T-cell (primary cell): Measurements from ENCODE around the gene RAB1B. TPM values are rescaled to one million over a fixed set of nuclear protein-coding genes. Genes with fewer than 3 reads are reported as not detected.

Experiments
- ATAC-seq, 4 experiments: fragments of 200-7000 bp in 3 of 4; fragments of 150-1000 bp in 1 of 4; cut with Tn5 transposase; replicated peaks in 1 of 4; 1 replicate in 3 of 4; 2 replicates in 1 of 4; pipeline ENCODE4 v1.10.0; 2021; ENCODE audit warnings: moderate library complexity in 3 of 4, mild to moderate bottlenecking in 2 of 4, moderate number of reproducible peaks in 1 of 4
- CTCF ChIA-PET, 2 donors: fragments of 300-600 bp; sonication (Branson Sonifier 250); formaldehyde crosslinking; loops; one replicate each; lab custom pipeline; 2022; ENCODE audit warnings: antibody characterized with exemption in 2 of 2; lab: Charles Lee
- POLR2A ChIA-PET, 2 donors: fragments of 300-600 bp; sonication (Branson Sonifier 250); formaldehyde crosslinking; loops; one replicate each; lab custom pipeline; 2022; ENCODE audit warnings: antibody characterized with exemption in 2 of 2; lab: Charles Lee
- DNase-seq, 35 experiments: peaks; one replicate each; pipeline versions ENCODE4 v3.0.0 to v3.0.0-alpha.2; 2013 to 2023
- H3K27ac ChIP-seq: one replicate; pipeline ENCODE4 v1.5.1; 2013; ENCODE audit warnings: low read length
- H3K27me3 ChIP-seq, 2 experiments: replicated peaks in 1 of 2; 1 replicate in 1 of 2; 2 replicates in 1 of 2; pipeline versions ENCODE4 v1.6.1 to v1.7.0; 2013; ENCODE audit warnings: low read length in 1 of 2, mixed read lengths in 1 of 2; ENCODE audit not compliant: control insufficient read depth in 2 of 2, insufficient read depth in 2 of 2; ENCODE audit errors: extremely low read depth in 1 of 2
- H3K36me3 ChIP-seq, 2 donors: 1 replicate in 1 of 2; 2 replicates in 1 of 2; pipeline versions ENCODE4 v1.6.1 to v1.7.0; 2013; ENCODE audit warnings: low read length in 1 of 2; ENCODE audit not compliant: control insufficient read depth in 2 of 2, insufficient read depth in 1 of 2; ENCODE audit errors: extremely low read depth in 1 of 2
- H3K4me1 ChIP-seq, 2 experiments: 1 replicate in 1 of 2; 2 replicates in 1 of 2; pipeline versions ENCODE4 v1.6.1 to v1.7.0; 2013; ENCODE audit warnings: low read length in 2 of 2, mixed read lengths in 1 of 2; ENCODE audit not compliant: insufficient read depth in 2 of 2, control insufficient read depth in 1 of 2; ENCODE audit errors: extremely low read depth in 1 of 2
- H3K4me3 ChIP-seq, 2 donors: 1 replicate in 1 of 2; 2 replicates in 1 of 2; pipeline versions ENCODE4 v1.5.1 to v1.7.0; 2013; ENCODE audit warnings: mild to moderate bottlenecking in 2 of 2, low read length in 1 of 2, moderate library complexity in 1 of 2; ENCODE audit not compliant: control insufficient read depth in 1 of 2; ENCODE audit errors: extremely low read depth in 1 of 2
- H3K9me3 ChIP-seq: 2 replicates; pipeline ENCODE4 v1.7.0; 2013
- H3K27ac Mint-ChIP-seq, 2 donors: one replicate each; pipeline ENCODE4 v1.8.0; 2020 to 2021; ENCODE audit warnings: mild to moderate bottlenecking in 2 of 2, mixed read lengths in 2 of 2
- H3K27me3 Mint-ChIP-seq, 2 donors: one replicate each; pipeline ENCODE4 v1.8.0; 2021 to 2022; ENCODE audit warnings: mixed read lengths in 2 of 2
- H3K36me3 Mint-ChIP-seq: one replicate; pipeline ENCODE4 v1.8.0; 2021; ENCODE audit warnings: mixed read lengths
- H3K4me1 Mint-ChIP-seq, 3 donors: one replicate each; pipeline ENCODE4 v1.8.0; 2020 to 2022; ENCODE audit warnings: mixed read lengths in 3 of 3, mild to moderate bottlenecking in 1 of 3
- H3K4me3 Mint-ChIP-seq, 3 donors: one replicate each; pipeline ENCODE4 v1.8.0; 2020 to 2022; ENCODE audit warnings: mild to moderate bottlenecking in 3 of 3, mixed read lengths in 3 of 3, moderate library complexity in 3 of 3
- H3K9me3 Mint-ChIP-seq, 3 donors: one replicate each; pipeline ENCODE4 v1.8.0; 2020 to 2022; ENCODE audit warnings: mixed read lengths in 3 of 3
- WGBS: methylation state at CpG from one replicate; pipeline ENCODE4 v1.1.5; 2013; ENCODE audit warnings: missing lambda C conversion rate; ENCODE audit not compliant: insufficient coverage; 5-methylcytosine and 5-hydroxymethylcytosine counted together
- total RNA-seq, 35 experiments: library from RNA in 6 of 35; stranded (reverse) in 6 of 35; fragments of 120-200 nt in 1 of 35; gene quantifications; one replicate each; pipeline versions ENCODE4 v1.2.1 to v1.2.4 and lab custom pipeline; 2013 to 2026

RAB1B gene
- total RNA-seq, 5 donors from 2014 or later (not counting 1 experiment from before 2014, with no cell fraction given): 60.7 to 98.8 (median 95.2) TPM

DNA sequence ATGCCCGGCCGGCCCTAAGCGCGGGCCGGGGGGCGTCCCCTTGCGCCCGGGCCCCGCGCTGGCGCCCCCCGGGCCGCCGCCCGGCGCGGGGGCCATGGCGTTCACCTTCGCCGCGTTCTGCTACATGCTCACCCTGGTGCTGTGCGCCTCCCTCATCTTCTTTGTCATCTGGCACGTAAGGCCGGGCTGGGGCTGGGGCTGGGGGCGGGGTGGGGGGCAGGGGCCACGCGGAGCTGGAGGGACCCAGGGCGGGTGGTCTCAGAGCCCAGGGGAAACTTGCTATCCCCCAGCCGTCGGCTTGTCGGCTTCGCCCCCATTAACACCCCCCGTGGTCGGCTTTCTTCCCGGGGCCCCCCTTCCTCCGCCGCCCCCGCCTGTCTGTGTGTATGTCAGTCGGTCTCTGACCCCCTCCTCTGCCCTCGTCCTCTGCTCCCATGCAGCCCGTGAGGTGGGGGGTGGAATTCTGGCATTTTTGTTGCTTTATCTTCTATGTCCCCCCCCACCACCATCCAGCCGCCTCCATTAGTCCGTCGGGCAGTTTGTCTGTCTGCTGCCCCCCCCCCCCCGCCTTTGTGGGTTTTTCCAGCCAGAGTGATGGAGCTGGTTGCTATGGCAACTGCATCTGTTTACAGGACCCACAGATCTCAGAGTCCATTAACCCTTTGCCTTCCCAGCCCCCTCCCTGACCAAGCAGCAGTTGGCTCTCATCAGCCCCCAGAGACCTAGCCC, 10.1 kb downstream of the RAB1B start:
- WGBS: 0% methylated on average over 14 of the region's 45 CpGs
- H3K27ac Mint-ChIP-seq: no peak overlapping the region
- no peak overlapping the region for H3K27ac ChIP-seq
- no peaks in the 10 kb centered on the region for H3K27me3 Mint-ChIP-seq
- peaks cover 12 to 21% of the 10 kb centered on the region in 2 donors for H3K36me3 ChIP-seq
- H3K4me3 ChIP-seq: no peak overlapping the region
- peaks cover 0 to 12% of the 10 kb centered on the region in 2 experiments for H3K27me3 ChIP-seq
- H3K4me1 ChIP-seq: peaks cover 2 to 56% of the 10 kb centered on the region in 2 experiments
- H3K4me3 Mint-ChIP-seq: peak overlapping the region in 1 of 3 donors; percentile 73
- H3K9me3 Mint-ChIP-seq: no peaks in the 10 kb centered on the region
- no peaks in the 10 kb centered on the region for H3K9me3 ChIP-seq
- ATAC-seq: peak in 2 of 4 experiments; percentile 1 to 3
- DNase-seq: peak in 4 of 35 experiments; percentile 25 to 67 (median 28)
- peaks cover 38 to 46% (median 45%) of the 10 kb centered on the region in 3 donors for H3K4me1 Mint-ChIP-seq
- peaks cover 18% of the 10 kb centered on the region for H3K36me3 Mint-ChIP-seq
- POLR2A ChIA-PET: no interaction called here
- CTCF ChIA-PET: no interaction called here

DNA sequence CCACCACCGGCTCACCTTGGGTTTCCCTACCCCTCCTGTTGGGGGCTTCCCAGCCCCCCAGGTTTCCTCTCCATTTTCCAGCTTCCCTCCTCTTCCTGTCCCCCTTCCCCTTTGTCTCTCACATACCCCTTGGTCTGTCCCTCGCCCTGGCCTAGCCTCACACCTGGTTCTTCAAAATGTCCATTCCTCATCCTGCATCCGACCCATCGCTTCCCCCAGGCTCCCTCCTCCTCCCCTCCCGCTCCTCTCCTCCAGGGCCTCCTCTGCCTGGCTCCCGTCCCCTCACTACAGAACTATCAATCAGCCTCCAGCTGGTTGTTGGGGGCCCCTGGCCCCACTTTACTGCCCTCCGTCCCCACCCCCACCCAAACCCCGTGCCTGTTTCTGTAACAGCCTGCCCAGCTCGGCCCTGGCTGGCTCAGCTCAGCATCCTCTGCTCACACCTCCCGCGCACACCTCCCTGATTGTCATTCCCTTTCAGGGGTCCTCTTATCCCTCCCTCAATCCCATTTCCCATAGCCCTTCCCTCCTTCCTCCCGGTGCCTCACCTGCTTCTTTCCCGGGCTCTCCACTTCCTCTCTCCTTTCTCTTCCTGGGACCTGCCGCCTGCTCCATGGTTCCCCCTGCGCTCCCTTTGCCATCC, 10.8 kb downstream of the RAB1B start:
- DNase-seq (no peak), ATAC-seq (no peak)
- CTCF ChIA-PET: no interaction called here
- WGBS: 84% methylated on average over 15 of the region's 15 CpGs
- Mint-ChIP-seq H3K36me3 (peaks cover 13% of the 10 kb centered on the region), H3K9me3 (no peaks in the 10 kb centered on the region), H3K27ac (peak overlapping the region in 1 of 2 donors; percentile 73), H3K4me1 (peaks cover 37 to 45% (median 43%) of the 10 kb centered on the region in 3 donors), H3K27me3 (no peaks in the 10 kb centered on the region), H3K4me3 (peak overlapping the region; percentile 4 to 73 (median 39))
- H3K9me3 ChIP-seq: no peaks in the 10 kb centered on the region
- H3K27me3 ChIP-seq: peaks cover 0 to 12% of the 10 kb centered on the region in 2 experiments
- POLR2A ChIA-PET: no interaction called here
- peaks cover 2 to 52% of the 10 kb centered on the region in 2 experiments for H3K4me1 ChIP-seq
- H3K4me3 ChIP-seq: no peak overlapping the region
- no peak overlapping the region for H3K27ac ChIP-seq
- peaks cover 14 to 17% of the 10 kb centered on the region in 2 donors for H3K36me3 ChIP-seq

GRCh38 chr11:66280428-66280827, 12.0 kb downstream of the RAB1B start:
- ChIA-PET POLR2A (interaction anchor here in 1 of 2 donors (0.5 kb wide), 1 partner anchor 21 kb away, joined by 4 read pairs; no protein-coding TSS in a partner anchor), CTCF (interaction anchor here in 1 of 2 donors (0.7 to 1.5 kb wide), 2 partner anchors 13 to 18 kb away, joined by 3 to 5 read pairs; no protein-coding TSS in a partner anchor)
- ATAC-seq (no peak), DNase-seq (no peak)
- no peak overlapping the region for H3K4me3 ChIP-seq
- peaks cover 2 to 47% of the 10 kb centered on the region in 2 experiments for H3K4me1 ChIP-seq
- Mint-ChIP-seq H3K27ac (no peak overlapping the region), H3K4me3 (no peak overlapping the region), H3K4me1 (peaks cover 37 to 49% (median 42%) of the 10 kb centered on the region in 3 donors), H3K9me3 (no peaks in the 10 kb centered on the region), H3K27me3 (no peaks in the 10 kb centered on the region), H3K36me3 (peaks cover 8% of the 10 kb centered on the region)
- 94% methylated on average over 11 of the region's 14 CpGs for WGBS
- H3K27ac ChIP-seq: no peak overlapping the region
- H3K27me3 ChIP-seq: peaks cover 0 to 12% of the 10 kb centered on the region in 2 experiments
- H3K9me3 ChIP-seq: no peaks in the 10 kb centered on the region
- peaks cover 9 to 13% of the 10 kb centered on the region in 2 donors for H3K36me3 ChIP-seq

DNA sequence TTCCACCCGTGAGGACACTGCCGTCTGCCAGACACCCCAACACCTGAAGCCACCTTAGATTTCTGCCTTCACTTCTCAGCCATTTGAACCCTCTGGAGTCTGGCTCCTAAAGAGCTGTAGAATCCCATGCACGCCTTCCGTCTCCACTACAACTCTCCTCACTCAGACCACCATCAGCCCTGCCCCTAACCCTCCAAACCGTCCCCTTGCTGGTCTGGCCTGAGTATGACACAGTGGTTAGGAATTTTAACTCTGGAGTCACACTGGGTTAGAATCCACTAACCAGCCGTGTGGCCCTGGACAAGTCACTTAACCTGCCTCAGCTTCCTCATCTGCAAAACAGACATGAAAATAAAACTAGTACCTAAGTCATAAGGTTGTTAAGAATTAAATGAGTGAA, 12.6 kb downstream of the RAB1B start:
- no peak for ATAC-seq
- H3K27ac ChIP-seq: no peak overlapping the region
- peaks cover 37 to 50% (median 42%) of the 10 kb centered on the region in 3 donors for H3K4me1 Mint-ChIP-seq
- H3K9me3 ChIP-seq: no peaks in the 10 kb centered on the region
- no peaks in the 10 kb centered on the region for H3K27me3 Mint-ChIP-seq
- no peaks in the 10 kb centered on the region for H3K9me3 Mint-ChIP-seq
- peaks cover 2 to 47% of the 10 kb centered on the region in 2 experiments for H3K4me1 ChIP-seq
- H3K36me3 ChIP-seq: peaks cover 4 to 13% of the 10 kb centered on the region in 2 donors
- peaks cover 0 to 12% of the 10 kb centered on the region in 2 experiments for H3K27me3 ChIP-seq
- no peak overlapping the region for H3K4me3 Mint-ChIP-seq
- no peak overlapping the region for H3K27ac Mint-ChIP-seq
- H3K4me3 ChIP-seq: no peak overlapping the region
- ChIA-PET POLR2A (interaction anchor here in 1 of 2 donors (0.5 kb wide), 1 partner anchor 20 kb away, joined by 4 read pairs; no protein-coding TSS in a partner anchor), CTCF (interaction anchor here in 1 of 2 donors (1.5 kb wide), 1 partner anchor 13 kb away, joined by 3 read pairs; no protein-coding TSS in a partner anchor)
- H3K36me3 Mint-ChIP-seq: peaks cover 3% of the 10 kb centered on the region
- WGBS: 98% methylated on average over 5 of the region's 6 CpGs
- no peak for DNase-seq

- WGBS: 73% methylated on average over 6 of the region's 20 CpGs
- ChIA-PET CTCF (interaction anchor here in 1 of 2 donors (1.5 kb wide), 1 partner anchor 14 kb away, joined by 3 read pairs; no protein-coding TSS in a partner anchor), POLR2A (interaction anchor here (0.5 to 1.5 kb wide), 4 partner anchors 9 to 455 kb away, joined by 3 to 10 read pairs (median 6); no protein-coding TSS in a partner anchor)
- peak overlapping the region in 1 of 2 donors; percentile 66 for H3K27ac Mint-ChIP-seq
- DNase-seq: no peak
- Histone ChIP-seq H3K4me3 (no peak overlapping the region), H3K27me3 (peaks cover 0 to 12% of the 10 kb centered on the region in 2 experiments), H3K27ac (peak overlapping the region; percentile 41), H3K4me1 (peaks cover 2 to 47% of the 10 kb centered on the region in 2 experiments), H3K9me3 (no peaks in the 10 kb centered on the region), H3K36me3 (peaks cover 4 to 9% of the 10 kb centered on the region in 2 donors)
- H3K36me3 Mint-ChIP-seq: peaks cover 1% of the 10 kb centered on the region
- no peaks in the 10 kb centered on the region for H3K9me3 Mint-ChIP-seq
- no peak for ATAC-seq
- H3K4me1 Mint-ChIP-seq: peaks cover 37 to 48% (median 47%) of the 10 kb centered on the region in 3 donors
- peak overlapping the region in 1 of 3 donors; percentile 54 for H3K4me3 Mint-ChIP-seq
- H3K27me3 Mint-ChIP-seq: no peaks in the 10 kb centered on the region
These were observed 13.5 kb downstream of the RAB1B start for GRCh38 chr11:66281776-66282467.
